Dendritic cell treated with granulocyte-macrophage colony-stimulating factor and Interleukin-4, amounts not matched to agents 40 ng/mL and 50 ng/mL, for 4 days (primary cell): ENCODE measurements around the gene ATXN1.
A peak's percentile ranks its signal among the peaks of the same experiment; 100 is the strongest.
"Not testable (repeated sequence)": the region's sequence is repeated elsewhere in the genome, so short reads cannot be mapped to it uniquely, and the experiment has no call there.

Experiments
- H3K27ac Mint-ChIP-seq: one replicate; pipeline ENCODE4 v1.8.0; 2022; ENCODE audit warnings: mild to moderate bottlenecking, mixed read lengths
- H3K27me3 Mint-ChIP-seq: one replicate; pipeline ENCODE4 v1.8.0; 2022; ENCODE audit warnings: mild to moderate bottlenecking, mixed read lengths
- H3K36me3 Mint-ChIP-seq: one replicate; pipeline ENCODE4 v1.8.0; 2022; ENCODE audit warnings: low read depth, mixed read lengths
- H3K4me1 Mint-ChIP-seq: one replicate; pipeline ENCODE4 v1.8.0; 2022; ENCODE audit warnings: low read depth, mixed read lengths
- H3K4me3 Mint-ChIP-seq: one replicate; pipeline ENCODE4 v1.8.0; 2022; ENCODE audit warnings: mild to moderate bottlenecking, moderate library complexity, mixed read lengths
- H3K9me3 Mint-ChIP-seq: one replicate; pipeline ENCODE4 v1.8.0; 2022; ENCODE audit warnings: mixed read lengths
- intact Hi-C: fragments of 100-400 bp; cut with micrococcal nuclease; formaldehyde crosslinking; loops from one replicate; pipeline ENCODE4 v1.15.0; 2022

Gene ATXN1

GRCh38 chr6:16793828-16794412 lies 32.7 kb upstream of the ATXN1 start:
- H3K36me3 Mint-ChIP-seq = no peaks in the 10 kb centered on the region
- H3K4me3 Mint-ChIP-seq = no peak overlapping the region
- intact Hi-C loops = no loop called here
- peaks cover 17% of the 10 kb centered on the region for H3K9me3 Mint-ChIP-seq
- no peak overlapping the region for H3K27ac Mint-ChIP-seq
- peaks cover 6% of the 10 kb centered on the region for H3K4me1 Mint-ChIP-seq
- peaks cover 3% of the 10 kb centered on the region for H3K27me3 Mint-ChIP-seq

GRCh38 chr6:16789329-16790038 lies 28.2 kb upstream of the ATXN1 start:
- H3K36me3 Mint-ChIP-seq = peaks cover 7% of the 10 kb centered on the region
- no peak overlapping the region for H3K4me3 Mint-ChIP-seq
- peaks cover 30% of the 10 kb centered on the region for H3K9me3 Mint-ChIP-seq
- intact Hi-C loops = no loop called here
- H3K4me1 Mint-ChIP-seq = peaks cover 22% of the 10 kb centered on the region
- H3K27me3 Mint-ChIP-seq = peaks cover 5% of the 10 kb centered on the region
- H3K27ac Mint-ChIP-seq = no peak overlapping the region

- H3K27ac Mint-ChIP-seq = peak overlapping the region; percentile 67
- H3K27me3 Mint-ChIP-seq = peaks cover 3% of the 10 kb centered on the region
- peaks cover 30% of the 10 kb centered on the region for H3K9me3 Mint-ChIP-seq
- intact Hi-C loops = no loop called here
- peaks cover 26% of the 10 kb centered on the region for H3K4me1 Mint-ChIP-seq
- peaks cover 7% of the 10 kb centered on the region for H3K36me3 Mint-ChIP-seq
- no peak overlapping the region for H3K4me3 Mint-ChIP-seq
These were observed 25.9 kb upstream of the ATXN1 start for GRCh38 chr6:16787128-16787682.

- H3K27ac Mint-ChIP-seq = no peak overlapping the region
- H3K36me3 Mint-ChIP-seq = peaks cover 7% of the 10 kb centered on the region
- peaks cover 31% of the 10 kb centered on the region for H3K4me1 Mint-ChIP-seq
- H3K4me3 Mint-ChIP-seq = no peak overlapping the region
- peaks cover 24% of the 10 kb centered on the region for H3K9me3 Mint-ChIP-seq
- H3K27me3 Mint-ChIP-seq = peaks cover 4% of the 10 kb centered on the region
- intact Hi-C loops = no loop called here
These were observed 24.2 kb upstream of the ATXN1 start for GRCh38 chr6:16785496-16785895.

- peaks cover 18% of the 10 kb centered on the region for H3K9me3 Mint-ChIP-seq
- H3K4me3 Mint-ChIP-seq, intact Hi-C loops, H3K36me3 Mint-ChIP-seq, H3K27me3 Mint-ChIP-seq, H3K27ac Mint-ChIP-seq: not testable (repeated sequence)
- peaks cover 31% of the 10 kb centered on the region for H3K4me1 Mint-ChIP-seq
These were observed 23.7 kb upstream of the ATXN1 start for GRCh38 chr6:16784957-16785356.

- Mint-ChIP-seq H3K4me1 (peaks cover 26% of the 10 kb centered on the region), H3K27ac (no peak overlapping the region), H3K4me3 (no peak overlapping the region), H3K36me3 (peaks cover 7% of the 10 kb centered on the region), H3K9me3 (peaks cover 12% of the 10 kb centered on the region), H3K27me3 (peaks cover 4% of the 10 kb centered on the region)
- intact Hi-C loops = no loop called here
These were observed 22.8 kb upstream of the ATXN1 start for GRCh38 chr6:16783952-16784565.

- Mint-ChIP-seq H3K9me3 (peaks cover 12% of the 10 kb centered on the region), H3K4me1 (peaks cover 26% of the 10 kb centered on the region), H3K27ac (no peak overlapping the region), H3K27me3 (peaks cover 4% of the 10 kb centered on the region), H3K4me3 (no peak overlapping the region), H3K36me3 (peaks cover 7% of the 10 kb centered on the region)
- intact Hi-C loops = no loop called here
These were observed 22.2 kb upstream of the ATXN1 start for GRCh38 chr6:16783509-16783908.

GRCh38 chr6:16782278-16782677 lies 21.0 kb upstream of the ATXN1 start:
- H3K4me3 Mint-ChIP-seq = no peak overlapping the region
- H3K27me3 Mint-ChIP-seq = peaks cover 2% of the 10 kb centered on the region
- H3K36me3 Mint-ChIP-seq = no peaks in the 10 kb centered on the region
- peaks cover 19% of the 10 kb centered on the region for H3K4me1 Mint-ChIP-seq
- no peaks in the 10 kb centered on the region for H3K9me3 Mint-ChIP-seq
- intact Hi-C loops = no loop called here
- H3K27ac Mint-ChIP-seq = no peak overlapping the region

- Mint-ChIP-seq H3K27me3 (peaks cover 2% of the 10 kb centered on the region), H3K4me1 (peaks cover 14% of the 10 kb centered on the region), H3K36me3 (no peaks in the 10 kb centered on the region), H3K4me3 (no peak overlapping the region), H3K9me3 (no peaks in the 10 kb centered on the region), H3K27ac (no peak overlapping the region)
- intact Hi-C loops = no loop called here
These were observed 20.3 kb upstream of the ATXN1 start for GRCh38 chr6:16781348-16782169.

GRCh38 chr6:16778521-16778920 lies 17.3 kb upstream of the ATXN1 start:
- Mint-ChIP-seq H3K27ac (no peak overlapping the region), H3K27me3 (peaks cover 2% of the 10 kb centered on the region), H3K4me1 (peaks cover 18% of the 10 kb centered on the region), H3K9me3 (no peaks in the 10 kb centered on the region), H3K36me3 (no peaks in the 10 kb centered on the region), H3K4me3 (no peak overlapping the region)
- intact Hi-C loops = no loop called here

GRCh38 chr6:16777794-16778193 lies 16.5 kb upstream of the ATXN1 start:
- Mint-ChIP-seq H3K27ac (no peak overlapping the region), H3K27me3 (peaks cover 2% of the 10 kb centered on the region), H3K4me3 (no peak overlapping the region), H3K4me1 (peaks cover 25% of the 10 kb centered on the region), H3K9me3 (no peaks in the 10 kb centered on the region), H3K36me3 (no peaks in the 10 kb centered on the region)
- intact Hi-C loops = no loop called here

GRCh38 chr6:16776394-16777017 lies 15.2 kb upstream of the ATXN1 start:
- H3K9me3 Mint-ChIP-seq = no peaks in the 10 kb centered on the region
- peaks cover 2% of the 10 kb centered on the region for H3K27me3 Mint-ChIP-seq
- no peak overlapping the region for H3K4me3 Mint-ChIP-seq
- H3K4me1 Mint-ChIP-seq = peaks cover 30% of the 10 kb centered on the region
- intact Hi-C loops = no loop called here
- no peaks in the 10 kb centered on the region for H3K36me3 Mint-ChIP-seq
- H3K27ac Mint-ChIP-seq = no peak overlapping the region

GRCh38 chr6:16774437-16774836 lies 13.2 kb upstream of the ATXN1 start:
- Mint-ChIP-seq H3K27me3 (no peaks in the 10 kb centered on the region), H3K4me1 (peaks cover 46% of the 10 kb centered on the region), H3K4me3 (no peak overlapping the region), H3K36me3 (no peaks in the 10 kb centered on the region), H3K27ac (no peak overlapping the region), H3K9me3 (no peaks in the 10 kb centered on the region)
- intact Hi-C loops = no loop called here
